ENCODE data around the gene KBTBD12. TPM values are rescaled to one million over a fixed set of nuclear protein-coding genes. Genes with fewer than 3 reads are reported as not detected.

The KBTBD12 gene
- total and polyA plus RNA-seq, 4 donors: 0.02 to 0.89 (median 0.08) TPM; not detected in 1

- Histone ChIP-seq H3K4me3 (ENCODE audit: low read depth in 1 of 3, low read length in 3 of 3) (no peak overlapping the region), H3K36me3 (ENCODE audit: control insufficient read depth in 4 of 4, insufficient read depth in 3 of 4, low read depth in 1 of 4, low read length in 3 of 4) (peaks cover 0 to under 1% (median 0%) of the 10 kb centered on the region in 4 donors), H3K27me3 (ENCODE audit: control insufficient read depth in 4 of 4, insufficient read depth in 4 of 4, low read length in 3 of 4) (no peaks in the 10 kb centered on the region), H3K4me1 (ENCODE audit: control insufficient read depth in 4 of 4, insufficient read depth in 4 of 4, low read length in 3 of 4) (no peaks in the 10 kb centered on the region), H3K9me3 (ENCODE audit: control insufficient read depth in 4 of 4, low read length in 3 of 4) (no peaks in the 10 kb centered on the region), H3K27ac (ENCODE audit: low read depth in 1 of 2, low read length in 2 of 2) (no peak overlapping the region), H3K9ac (ENCODE audit: low read depth in 1 of 2, low read length in 2 of 2) (no peak overlapping the region)
- no peak for DNase-seq (ENCODE audit: low spot score)
- TF ChIP-seq ZBTB33 (IDR thresholded peaks at IDR 0.05) (no peak), JUND (IDR thresholded peaks at IDR 0.05) (no peak), FOXA2 (IDR thresholded peaks at IDR 0.05) (no peak), GABPA (IDR thresholded peaks at IDR 0.05 in 1 of 2, conservative IDR thresholded peaks at IDR 0.05 in 1 of 2) (no peak), RAD21 (IDR thresholded peaks at IDR 0.05) (no peak), SP1 (IDR thresholded peaks at IDR 0.05) (no peak), HNF4G (IDR thresholded peaks at IDR 0.05) (no peak), HNF4A (conservative IDR thresholded peaks at IDR 0.05) (no peak), EGR1 (IDR thresholded peaks at IDR 0.05; ENCODE audit: low read depth in 2 of 2) (no peak), RXRA (IDR thresholded peaks at IDR 0.05) (no peak), REST (IDR thresholded peaks at IDR 0.05) (no peak)
- TF ChIP-seq, protein P1, sequence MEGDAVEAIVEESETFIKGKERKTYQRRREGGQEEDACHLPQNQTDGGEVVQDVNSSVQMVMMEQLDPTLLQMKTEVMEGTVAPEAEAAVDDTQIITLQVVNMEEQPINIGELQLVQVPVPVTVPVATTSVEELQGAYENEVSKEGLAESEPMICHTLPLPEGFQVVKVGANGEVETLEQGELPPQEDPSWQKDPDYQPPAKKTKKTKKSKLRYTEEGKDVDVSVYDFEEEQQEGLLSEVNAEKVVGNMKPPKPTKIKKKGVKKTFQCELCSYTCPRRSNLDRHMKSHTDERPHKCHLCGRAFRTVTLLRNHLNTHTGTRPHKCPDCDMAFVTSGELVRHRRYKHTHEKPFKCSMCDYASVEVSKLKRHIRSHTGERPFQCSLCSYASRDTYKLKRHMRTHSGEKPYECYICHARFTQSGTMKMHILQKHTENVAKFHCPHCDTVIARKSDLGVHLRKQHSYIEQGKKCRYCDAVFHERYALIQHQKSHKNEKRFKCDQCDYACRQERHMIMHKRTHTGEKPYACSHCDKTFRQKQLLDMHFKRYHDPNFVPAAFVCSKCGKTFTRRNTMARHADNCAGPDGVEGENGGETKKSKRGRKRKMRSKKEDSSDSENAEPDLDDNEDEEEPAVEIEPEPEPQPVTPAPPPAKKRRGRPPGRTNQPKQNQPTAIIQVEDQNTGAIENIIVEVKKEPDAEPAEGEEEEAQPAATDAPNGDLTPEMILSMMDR (IDR thresholded peaks at IDR 0.05; ENCODE audit: low read depth, low read length, missing input control): no peak
- TF ChIP-seq, protein P2, sequence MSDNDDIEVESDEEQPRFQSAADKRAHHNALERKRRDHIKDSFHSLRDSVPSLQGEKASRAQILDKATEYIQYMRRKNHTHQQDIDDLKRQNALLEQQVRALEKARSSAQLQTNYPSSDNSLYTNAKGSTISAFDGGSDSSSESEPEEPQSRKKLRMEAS (IDR thresholded peaks at IDR 0.05): no peak
- WGBS: 89% methylated on average over 3 of the region's 3 CpGs
Observed at GRCh38 chr3:127899766-127900165, 15.3 kb upstream of the KBTBD12 start.

DNA sequence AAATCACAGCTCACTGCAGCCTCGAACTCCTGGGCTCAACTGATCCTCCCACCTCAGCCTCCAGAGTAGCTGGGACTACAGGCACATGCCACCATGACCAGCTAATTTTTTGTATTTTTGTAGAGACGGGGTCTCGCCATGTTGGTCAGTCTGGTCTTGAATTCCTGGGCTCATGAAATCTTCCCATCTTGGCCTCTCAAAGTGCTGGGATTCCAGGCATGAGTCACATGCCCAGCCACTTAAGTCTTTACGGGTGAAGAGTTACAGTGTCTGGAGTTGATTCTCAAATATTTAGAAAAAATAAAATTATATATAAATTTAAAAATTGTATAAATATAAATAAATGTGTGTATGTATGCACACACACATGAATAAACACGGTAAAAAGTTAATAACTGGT, 14.5 kb upstream of the KBTBD12 start:
- Histone ChIP-seq H3K27ac (ENCODE audit: low read depth in 1 of 2, low read length in 2 of 2) (no peak overlapping the region), H3K4me1 (ENCODE audit: control insufficient read depth in 4 of 4, insufficient read depth in 4 of 4, low read length in 3 of 4) (no peaks in the 10 kb centered on the region), H3K36me3 (ENCODE audit: control insufficient read depth in 4 of 4, insufficient read depth in 3 of 4, low read depth in 1 of 4, low read length in 3 of 4) (peaks cover 0 to 1% (median 0%) of the 10 kb centered on the region in 4 donors), H3K4me3 (ENCODE audit: low read depth in 1 of 3, low read length in 3 of 3) (no peak overlapping the region), H3K9ac (ENCODE audit: low read depth in 1 of 2, low read length in 2 of 2) (no peak overlapping the region), H3K9me3 (ENCODE audit: control insufficient read depth in 4 of 4, low read length in 3 of 4) (no peaks in the 10 kb centered on the region), H3K27me3 (ENCODE audit: control insufficient read depth in 4 of 4, insufficient read depth in 4 of 4, low read length in 3 of 4) (no peaks in the 10 kb centered on the region)
- 92% methylated on average over 5 of the region's 5 CpGs for WGBS
- DNase-seq (ENCODE audit: low spot score): no peak
- TF ChIP-seq, protein P3, sequence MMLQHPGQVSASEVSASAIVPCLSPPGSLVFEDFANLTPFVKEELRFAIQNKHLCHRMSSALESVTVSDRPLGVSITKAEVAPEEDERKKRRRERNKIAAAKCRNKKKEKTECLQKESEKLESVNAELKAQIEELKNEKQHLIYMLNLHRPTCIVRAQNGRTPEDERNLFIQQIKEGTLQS (IDR thresholded peaks at IDR 0.05): no peak
- TF ChIP-seq ZBTB33 (IDR thresholded peaks at IDR 0.05) (no peak), HNF4A (conservative IDR thresholded peaks at IDR 0.05) (no peak), NR2F2 (IDR thresholded peaks at IDR 0.05) (no peak), RXRA (IDR thresholded peaks at IDR 0.05) (no peak), FOXA2 (IDR thresholded peaks at IDR 0.05) (no peak), JUND (IDR thresholded peaks at IDR 0.05) (no peak), GABPA (IDR thresholded peaks at IDR 0.05 in 1 of 2, conservative IDR thresholded peaks at IDR 0.05 in 1 of 2) (no peak), YY1 (IDR thresholded peaks at IDR 0.05) (no peak), TAF1 (conservative IDR thresholded peaks at IDR 0.05) (no peak), EGR1 (IDR thresholded peaks at IDR 0.05; ENCODE audit: low read depth in 2 of 2) (no peak), FOXA1 (IDR thresholded peaks at IDR 0.05) (no peak), RAD21 (IDR thresholded peaks at IDR 0.05) (no peak)
- TF ChIP-seq, protein P1 (IDR thresholded peaks at IDR 0.05; ENCODE audit: low read depth, low read length, missing input control): no peak
- TF ChIP-seq, protein P2 (IDR thresholded peaks at IDR 0.05): no peak

Measured in liver (tissue), 9 donors.